Body of pancreas (tissue), 4 donors: ENCODE data around the gene DNAJB8.

Source experiments
- POLR2A ChIP-seq, 3 donors: fragments of 450-650 bp; IDR thresholded peaks; one replicate each; pipeline ENCODE4 v1.6.1; 2016; ENCODE audit warnings: antibody characterized with exemption in 3 of 3, mild to moderate bottlenecking in 2 of 3
- TF ChIP-seq, protein P1 (sequence below), 7 experiments: fragments of 450-650 bp in 4 of 7; fragments of 200-600 bp in 3 of 7; sonication (generic) in 3 of 7; IDR thresholded peaks; one replicate each; pipeline ENCODE4 v1.5.1; 2016 to 2019; ENCODE audit warnings: antibody characterized with exemption in 7 of 7

DNA sequence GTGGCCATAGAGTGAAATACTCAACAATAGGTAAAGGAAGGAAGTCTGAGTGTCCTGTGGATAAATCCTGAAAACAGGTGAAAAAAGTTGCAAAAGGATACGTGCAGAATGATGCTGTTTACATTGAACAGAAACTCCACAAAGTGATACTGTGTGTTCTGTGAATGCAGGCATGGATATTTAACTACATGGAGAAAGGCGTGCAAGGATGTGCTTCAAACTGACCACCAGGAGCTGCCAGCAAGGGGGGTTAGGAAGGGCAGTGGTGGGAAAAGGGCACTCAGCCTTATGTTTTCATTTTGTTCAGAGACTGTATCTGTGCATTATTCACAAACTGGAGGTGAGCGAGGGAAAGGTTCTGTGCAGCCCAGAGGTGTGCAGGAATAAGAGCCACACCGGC, 47.4 kb downstream of the DNAJB8 start:
- TF ChIP-seq, protein P1, sequence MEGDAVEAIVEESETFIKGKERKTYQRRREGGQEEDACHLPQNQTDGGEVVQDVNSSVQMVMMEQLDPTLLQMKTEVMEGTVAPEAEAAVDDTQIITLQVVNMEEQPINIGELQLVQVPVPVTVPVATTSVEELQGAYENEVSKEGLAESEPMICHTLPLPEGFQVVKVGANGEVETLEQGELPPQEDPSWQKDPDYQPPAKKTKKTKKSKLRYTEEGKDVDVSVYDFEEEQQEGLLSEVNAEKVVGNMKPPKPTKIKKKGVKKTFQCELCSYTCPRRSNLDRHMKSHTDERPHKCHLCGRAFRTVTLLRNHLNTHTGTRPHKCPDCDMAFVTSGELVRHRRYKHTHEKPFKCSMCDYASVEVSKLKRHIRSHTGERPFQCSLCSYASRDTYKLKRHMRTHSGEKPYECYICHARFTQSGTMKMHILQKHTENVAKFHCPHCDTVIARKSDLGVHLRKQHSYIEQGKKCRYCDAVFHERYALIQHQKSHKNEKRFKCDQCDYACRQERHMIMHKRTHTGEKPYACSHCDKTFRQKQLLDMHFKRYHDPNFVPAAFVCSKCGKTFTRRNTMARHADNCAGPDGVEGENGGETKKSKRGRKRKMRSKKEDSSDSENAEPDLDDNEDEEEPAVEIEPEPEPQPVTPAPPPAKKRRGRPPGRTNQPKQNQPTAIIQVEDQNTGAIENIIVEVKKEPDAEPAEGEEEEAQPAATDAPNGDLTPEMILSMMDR (IDR thresholded peaks at IDR 0.05) = no peak
- TF ChIP-seq POLR2A (IDR thresholded peaks at IDR 0.05) = no peak
